Measurements from ENCODE around the gene NIF3L1. TPM values are rescaled to one million over a fixed set of nuclear protein-coding genes. Genes with fewer than 3 reads are reported as not detected.

The NIF3L1 gene
- total and polyA plus RNA-seq, 2 of the 13 experiments (the other 11 are each of a cell fraction or from before 2014, with no cell fraction given) = 67.9 to 75.2 TPM

DNA sequence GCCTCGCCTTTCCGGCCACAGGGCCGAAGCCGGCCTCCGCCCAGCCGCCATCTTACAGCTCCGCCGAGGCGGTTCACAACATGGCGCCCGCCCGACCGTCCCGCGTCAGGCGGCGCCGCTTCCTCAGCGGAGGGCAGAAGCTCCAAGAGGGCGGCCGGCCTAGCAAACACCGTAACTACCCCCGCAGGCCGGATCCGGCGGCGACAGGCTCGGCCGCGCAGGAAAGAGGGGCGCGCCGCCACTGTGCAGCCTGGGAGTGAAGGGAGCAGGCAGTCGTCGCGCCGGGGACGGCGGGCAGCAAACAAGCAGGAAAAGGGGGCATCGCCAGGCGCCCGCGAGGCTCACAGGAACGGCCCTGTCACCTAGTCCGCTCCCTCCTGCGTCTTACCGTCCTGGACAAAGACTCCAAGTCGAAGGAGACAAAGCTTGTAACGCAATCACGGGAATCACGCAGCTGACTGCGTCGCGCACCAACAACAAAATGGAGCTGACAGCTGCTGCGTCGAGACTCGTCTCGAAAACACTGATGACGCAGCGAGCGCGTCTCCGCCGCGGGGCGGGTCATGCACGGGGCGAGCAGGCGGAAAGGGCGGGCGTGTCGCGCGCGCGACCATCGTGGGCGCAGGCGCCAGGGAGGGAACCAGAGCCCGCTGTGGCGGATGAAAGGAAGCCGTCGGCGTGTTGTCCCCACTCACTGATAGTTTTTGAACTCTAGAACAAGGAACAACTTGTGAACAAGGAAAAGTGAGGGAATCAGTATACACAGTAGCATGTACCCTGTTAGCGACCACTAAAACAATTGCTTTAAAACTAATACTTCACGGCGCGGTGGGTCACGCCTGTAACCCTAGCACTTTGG lies 24.8 kb upstream of the NIF3L1 start, which contains the start of gene CLK1 (continued):
- TF ChIP-seq AHDC1 (CRISPR knock-in tag; IDR thresholded peaks at IDR 0.05; ENCODE audit: borderline replicate concordance) (no peak; the same call in 1 of the 2 replicates), NFATC3 (CRISPR knock-in tag; IDR thresholded peaks at IDR 0.05) (peak; percentile 82), SIN3B (IDR thresholded peaks at IDR 0.05; ENCODE audit: low read length) (0 out of 2 replicates have a peak, but pooled peaks have one; percentile 65), THAP11 (CRISPR knock-in tag; IDR thresholded peaks at IDR 0.05) (peak; percentile 90), ZNF761 (CRISPR knock-in tag; conservative IDR thresholded peaks at IDR 0.05) (peak; percentile 97), LCORL (IDR thresholded peaks at IDR 0.05) (no peak), LCORL (CRISPR knock-in tag; IDR thresholded peaks at IDR 0.05) (peak; percentile 81), ZNF652 (CRISPR knock-in tag; IDR thresholded peaks at IDR 0.05; ENCODE audit: borderline replicate concordance, low read depth) (no peak; the same call in 1 of the 2 replicates), BCL3 (CRISPR knock-in tag; IDR thresholded peaks at IDR 0.05) (peak; percentile 94), SMARCE1 (IDR thresholded peaks at IDR 0.05; ENCODE audit: borderline replicate concordance) (no peak)
- TF ChIP-seq, protein P1, sequence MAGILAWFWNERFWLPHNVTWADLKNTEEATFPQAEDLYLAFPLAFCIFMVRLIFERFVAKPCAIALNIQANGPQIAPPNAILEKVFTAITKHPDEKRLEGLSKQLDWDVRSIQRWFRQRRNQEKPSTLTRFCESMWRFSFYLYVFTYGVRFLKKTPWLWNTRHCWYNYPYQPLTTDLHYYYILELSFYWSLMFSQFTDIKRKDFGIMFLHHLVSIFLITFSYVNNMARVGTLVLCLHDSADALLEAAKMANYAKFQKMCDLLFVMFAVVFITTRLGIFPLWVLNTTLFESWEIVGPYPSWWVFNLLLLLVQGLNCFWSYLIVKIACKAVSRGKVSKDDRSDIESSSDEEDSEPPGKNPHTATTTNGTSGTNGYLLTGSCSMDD (CRISPR knock-in tag; IDR thresholded peaks at IDR 0.05) = peak; percentile 95
- TF ChIP-seq, protein P2, sequence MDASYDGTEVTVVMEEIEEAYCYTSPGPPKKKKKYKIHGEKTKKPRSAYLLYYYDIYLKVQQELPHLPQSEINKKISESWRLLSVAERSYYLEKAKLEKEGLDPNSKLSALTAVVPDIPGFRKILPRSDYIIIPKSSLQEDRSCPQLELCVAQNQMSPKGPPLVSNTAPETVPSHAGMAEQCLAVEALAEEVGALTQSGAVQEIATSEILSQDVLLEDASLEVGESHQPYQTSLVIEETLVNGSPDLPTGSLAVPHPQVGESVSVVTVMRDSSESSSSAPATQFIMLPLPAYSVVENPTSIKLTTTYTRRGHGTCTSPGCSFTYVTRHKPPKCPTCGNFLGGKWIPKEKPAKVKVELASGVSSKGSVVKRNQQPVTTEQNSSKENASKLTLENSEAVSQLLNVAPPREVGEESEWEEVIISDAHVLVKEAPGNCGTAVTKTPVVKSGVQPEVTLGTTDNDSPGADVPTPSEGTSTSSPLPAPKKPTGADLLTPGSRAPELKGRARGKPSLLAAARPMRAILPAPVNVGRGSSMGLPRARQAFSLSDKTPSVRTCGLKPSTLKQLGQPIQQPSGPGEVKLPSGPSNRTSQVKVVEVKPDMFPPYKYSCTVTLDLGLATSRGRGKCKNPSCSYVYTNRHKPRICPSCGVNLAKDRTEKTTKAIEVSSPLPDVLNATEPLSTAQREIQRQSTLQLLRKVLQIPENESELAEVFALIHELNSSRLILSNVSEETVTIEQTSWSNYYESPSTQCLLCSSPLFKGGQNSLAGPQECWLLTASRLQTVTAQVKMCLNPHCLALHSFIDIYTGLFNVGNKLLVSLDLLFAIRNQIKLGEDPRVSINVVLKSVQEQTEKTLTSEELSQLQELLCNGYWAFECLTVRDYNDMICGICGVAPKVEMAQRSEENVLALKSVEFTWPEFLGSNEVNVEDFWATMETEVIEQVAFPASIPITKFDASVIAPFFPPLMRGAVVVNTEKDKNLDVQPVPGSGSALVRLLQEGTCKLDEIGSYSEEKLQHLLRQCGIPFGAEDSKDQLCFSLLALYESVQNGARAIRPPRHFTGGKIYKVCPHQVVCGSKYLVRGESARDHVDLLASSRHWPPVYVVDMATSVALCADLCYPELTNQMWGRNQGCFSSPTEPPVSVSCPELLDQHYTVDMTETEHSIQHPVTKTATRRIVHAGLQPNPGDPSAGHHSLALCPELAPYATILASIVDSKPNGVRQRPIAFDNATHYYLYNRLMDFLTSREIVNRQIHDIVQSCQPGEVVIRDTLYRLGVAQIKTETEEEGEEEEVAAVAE (CRISPR knock-in tag; IDR thresholded peaks at IDR 0.05; ENCODE audit: borderline replicate concordance) = peak; percentile 89; the same call in 1 of the 2 replicates
- TF ChIP-seq, protein P3, sequence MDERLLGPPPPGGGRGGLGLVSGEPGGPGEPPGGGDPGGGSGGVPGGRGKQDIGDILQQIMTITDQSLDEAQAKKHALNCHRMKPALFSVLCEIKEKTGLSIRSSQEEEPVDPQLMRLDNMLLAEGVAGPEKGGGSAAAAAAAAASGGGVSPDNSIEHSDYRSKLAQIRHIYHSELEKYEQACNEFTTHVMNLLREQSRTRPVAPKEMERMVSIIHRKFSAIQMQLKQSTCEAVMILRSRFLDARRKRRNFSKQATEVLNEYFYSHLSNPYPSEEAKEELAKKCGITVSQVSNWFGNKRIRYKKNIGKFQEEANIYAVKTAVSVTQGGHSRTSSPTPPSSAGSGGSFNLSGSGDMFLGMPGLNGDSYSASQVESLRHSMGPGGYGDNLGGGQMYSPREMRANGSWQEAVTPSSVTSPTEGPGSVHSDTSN (CRISPR knock-in tag; IDR thresholded peaks at IDR 0.05) = no peak; the same call in none of the 2 replicates
